Islet precursor cell (in vitro differentiated cells): Measurements from ENCODE around the gene EHD1.
A peak's percentile ranks its signal among the peaks of the same experiment; 100 is the strongest.
"Not testable (repeated sequence)": the region's sequence is repeated elsewhere in the genome, so short reads cannot be mapped to it uniquely, and the experiment has no call there.

Source experiments
- DNase-seq: peaks from one replicate; pipeline ENCODE4 v3.0.0-alpha.2; 2018

Gene EHD1

GRCh38 chr11:64823568-64824119 lies 54.8 kb downstream of the EHD1 start:
- DNase-seq = no peak

GRCh38 chr11:64817476-64817875 lies 60.9 kb downstream of the EHD1 start:
- no peak for DNase-seq

GRCh38 chr11:64815433-64815832 lies 63.0 kb downstream of the EHD1 start:
- DNase-seq = not testable (repeated sequence)

GRCh38 chr11:64814712-64815187 lies 63.7 kb downstream of the EHD1 start:
- DNase-seq = no peak

GRCh38 chr11:64813826-64814225 lies 64.6 kb downstream of the EHD1 start:
- DNase-seq = no peak

GRCh38 chr11:64810891-64811272 lies 67.5 kb downstream of the EHD1 start:
- no peak for DNase-seq

DNA sequence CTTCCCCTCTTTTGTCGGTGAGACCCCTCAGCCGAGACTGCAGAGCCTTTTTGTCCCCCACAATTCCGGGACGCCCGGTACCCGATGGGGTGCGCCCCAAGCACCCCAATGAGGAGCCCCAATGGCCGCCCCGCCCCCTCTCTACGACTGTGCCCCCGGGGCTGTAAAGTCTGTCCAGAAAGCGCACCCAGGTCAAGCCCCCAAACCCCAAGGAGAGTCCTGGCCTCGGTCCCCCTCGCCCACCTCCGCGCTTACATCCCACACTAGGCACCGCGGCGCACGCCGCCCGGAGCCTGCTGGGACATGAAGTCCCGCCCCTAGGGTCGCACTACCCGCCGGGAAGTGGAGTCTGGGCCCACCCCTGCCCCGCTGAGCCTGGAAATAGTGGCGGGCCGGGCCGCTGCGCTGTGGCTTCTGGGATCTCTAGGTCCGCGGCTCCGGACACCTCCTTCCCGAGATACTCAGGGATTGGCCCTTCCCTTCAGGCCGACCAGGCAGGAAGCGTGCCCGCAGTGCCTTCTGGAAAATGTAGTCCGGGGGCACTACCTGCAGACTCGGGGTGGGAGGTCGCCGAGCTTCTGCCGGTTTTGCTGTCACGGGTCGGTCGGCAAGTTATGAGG lies 68.0 kb downstream of the EHD1 start, which contains the start of gene MEN1:
Gene MEN1, minus strand, starts transcription at position 281 of the 620 bp plus-strand sequence. CDS start 442 bp downstream, outside the sequence.
- peak; percentile 100 for DNase-seq

DNA sequence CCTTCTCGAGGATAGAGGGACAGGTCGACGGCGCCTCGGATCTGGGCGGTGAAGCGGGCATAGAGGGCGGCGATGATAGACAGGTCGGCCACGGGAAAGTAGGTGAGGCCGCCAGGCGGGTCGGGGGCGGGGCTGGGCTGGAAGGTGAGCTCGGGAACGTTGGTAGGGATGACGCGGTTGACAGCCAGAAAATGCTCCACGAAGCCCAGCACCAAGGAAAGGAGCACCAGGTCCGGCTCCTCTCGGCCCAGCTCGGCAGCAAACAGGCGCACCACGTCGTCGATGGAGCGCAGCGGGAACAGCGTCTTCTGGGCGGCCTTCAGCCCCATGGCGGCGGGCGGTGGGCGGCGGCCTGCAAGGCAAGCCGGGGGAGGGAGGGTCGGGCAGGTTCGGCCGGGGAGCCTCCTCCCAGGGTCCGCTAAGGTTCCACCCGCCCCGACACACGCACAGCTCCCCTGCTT lies 68.6 kb downstream of the EHD1 start:
- DNase-seq = peak; percentile 80

DNA sequence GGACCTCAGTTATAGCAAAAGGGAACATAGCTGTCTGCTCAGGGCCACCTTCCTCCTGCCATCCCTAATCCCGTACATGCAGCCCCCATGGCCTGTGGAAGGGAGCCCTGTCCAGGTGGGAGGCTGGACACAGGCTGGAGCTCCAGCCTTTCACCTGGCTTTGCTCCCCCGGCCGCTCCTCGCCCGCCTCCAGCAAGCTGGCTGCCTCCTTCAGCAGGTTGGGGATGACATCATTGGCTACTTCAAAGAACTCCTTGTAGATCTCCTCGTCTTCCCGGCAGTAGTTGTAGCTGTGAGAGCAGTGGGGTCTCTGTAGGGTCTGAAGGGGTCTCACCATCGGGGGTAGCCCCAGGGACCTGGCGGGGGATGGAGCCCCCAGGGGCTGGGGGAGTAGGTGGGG lies 72.9 kb downstream of the EHD1 start:
- no peak for DNase-seq

DNA sequence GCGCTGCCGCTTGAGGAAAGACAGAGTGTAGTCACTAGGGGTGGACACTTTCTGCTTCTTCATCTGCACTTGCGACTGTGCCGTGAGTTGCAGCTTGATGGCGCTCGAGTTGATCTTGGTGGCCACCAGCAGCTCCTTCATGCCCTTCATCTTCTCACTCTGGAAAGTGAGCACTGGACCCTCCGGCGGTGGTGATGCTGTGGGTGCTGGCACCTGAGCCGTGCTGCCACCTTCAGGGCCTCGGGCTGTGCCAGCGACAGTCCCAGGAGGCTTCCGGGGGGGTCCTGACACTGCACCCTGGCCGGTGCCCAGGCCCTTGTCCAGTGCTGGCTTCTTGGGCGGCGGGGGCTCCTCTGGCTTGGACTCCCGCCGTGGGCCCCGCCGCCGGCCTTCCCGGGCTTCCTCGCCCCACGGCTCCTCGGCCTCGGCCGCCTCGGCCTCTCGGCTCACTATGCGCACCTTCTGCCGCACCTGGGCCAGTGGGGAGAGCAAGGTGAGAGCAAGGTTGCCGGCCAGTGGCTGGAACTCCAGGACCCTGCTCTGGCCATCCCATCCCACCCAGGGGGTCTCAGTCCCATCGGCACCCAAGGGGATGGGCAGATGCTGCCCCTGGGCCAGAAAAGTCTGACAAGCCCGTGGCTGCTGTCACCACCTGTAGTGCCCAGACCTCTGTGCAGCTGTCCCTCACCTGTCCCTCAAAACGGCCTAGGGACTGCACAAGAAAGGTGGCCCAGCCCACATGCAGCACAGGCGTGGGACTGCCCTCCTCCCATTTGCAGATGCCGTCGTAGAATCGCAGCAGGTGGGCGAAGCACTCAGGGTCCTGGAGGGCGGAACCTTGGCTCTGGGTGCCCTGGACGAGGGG lies 73.8 kb downstream of the EHD1 start:
- DNase-seq = no peak

DNA sequence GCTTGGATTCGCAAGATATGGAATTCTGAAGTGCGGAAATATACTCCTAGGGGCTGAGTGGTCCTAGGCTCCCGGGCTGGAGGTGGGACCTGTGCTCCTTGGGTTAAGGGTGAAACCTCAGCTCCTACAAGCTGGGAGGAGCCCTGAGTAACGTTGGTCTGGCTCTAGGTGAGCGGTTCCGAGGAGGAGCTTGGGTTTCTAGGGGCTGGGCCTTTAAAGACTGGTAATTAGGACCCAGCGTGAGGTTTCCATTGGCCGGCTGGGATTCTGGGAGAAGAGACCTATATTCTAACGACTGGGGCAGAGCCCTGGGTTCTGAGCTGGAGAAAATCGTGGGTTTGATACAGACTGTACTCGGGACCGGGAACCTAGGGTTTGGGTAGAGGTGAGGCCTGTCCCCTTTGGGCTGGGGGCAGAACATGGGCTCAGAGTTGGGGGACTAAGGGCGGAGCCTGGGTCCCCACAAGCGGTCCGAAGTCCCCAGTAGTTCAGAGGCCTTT lies 74.5 kb downstream of the EHD1 start:
- peak; percentile 74 for DNase-seq

GRCh38 chr11:64803158-64803845 lies 75.1 kb downstream of the EHD1 start, which contains the start of gene MAP4K2:
Gene MAP4K2 (minus strand): TSS chr11:64803214. CDS start chr11:64803149, 65 bp downstream.
- peak; percentile 92 for DNase-seq

DNA sequence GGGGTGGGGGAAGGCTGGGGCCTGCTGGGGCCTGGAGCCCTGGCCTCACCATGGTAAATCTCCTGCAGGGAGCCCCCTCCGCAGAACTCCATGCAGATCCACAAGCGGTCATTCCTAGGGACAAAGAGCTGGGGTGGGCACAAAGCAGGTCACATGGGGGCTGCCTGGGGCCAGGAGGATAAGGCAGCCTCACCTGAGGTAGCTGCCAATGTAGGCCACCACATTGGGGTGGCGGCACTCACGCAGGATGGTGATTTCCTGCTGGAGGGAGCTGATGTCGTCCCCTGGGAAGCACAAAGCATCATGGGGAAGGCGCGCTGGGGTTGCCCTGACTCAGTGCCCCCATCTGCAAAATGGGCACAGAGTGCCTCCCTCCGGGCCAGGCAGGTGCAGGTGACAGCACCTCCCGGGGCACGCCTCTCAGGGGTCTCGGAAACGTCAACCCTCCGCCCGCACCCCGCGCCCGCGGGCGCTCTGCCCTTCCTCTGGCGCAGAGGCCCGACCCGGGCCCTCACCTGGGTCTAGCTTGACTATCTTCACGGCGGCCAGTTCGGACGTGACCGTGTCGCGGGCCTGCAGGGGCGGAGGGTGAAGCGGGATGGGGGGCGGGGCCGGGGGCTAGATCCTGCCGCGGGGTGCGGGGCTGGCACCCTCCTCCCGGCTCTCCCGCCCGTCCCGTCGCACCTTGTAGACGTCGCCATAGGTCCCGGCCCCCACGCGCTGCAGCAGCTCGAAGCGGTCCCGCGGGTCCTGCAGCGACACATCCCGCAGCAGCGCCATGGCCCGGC lies 75.9 kb downstream of the EHD1 start:
- DNase-seq = no peak
